Raji (cell line): ENCODE results near the gene FUBP3.

ENCODE experiments used
- POLR2A ChIP-seq: IDR thresholded peaks from 2 replicates; pipeline ENCODE4 v1.6.1; 2011; ENCODE audit warnings: low read depth, low read length, control low read depth; ENCODE audit not compliant: insufficient read depth

Gene FUBP3

DNA sequence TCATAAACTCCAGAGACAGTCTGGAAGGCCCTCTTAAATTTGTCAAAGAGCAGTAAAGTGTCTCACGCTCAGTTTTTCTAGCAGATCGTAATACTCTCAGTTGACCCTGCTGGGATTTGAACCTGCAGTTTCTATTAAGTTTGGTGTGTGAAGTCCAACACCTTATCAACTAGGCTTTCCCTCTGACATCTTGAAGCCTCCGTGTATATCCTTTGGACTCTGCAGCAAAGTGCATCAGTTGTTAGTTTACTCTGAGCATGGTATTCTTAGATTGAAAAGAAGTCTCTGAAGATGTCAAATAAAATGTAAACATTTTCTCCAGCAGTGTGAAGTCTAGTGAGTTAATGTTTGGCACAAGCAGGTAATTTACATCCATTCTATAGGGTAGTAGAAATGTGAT is 2.4 kb downstream of the FUBP3 start:
- TF ChIP-seq POLR2A: no peak

DNA sequence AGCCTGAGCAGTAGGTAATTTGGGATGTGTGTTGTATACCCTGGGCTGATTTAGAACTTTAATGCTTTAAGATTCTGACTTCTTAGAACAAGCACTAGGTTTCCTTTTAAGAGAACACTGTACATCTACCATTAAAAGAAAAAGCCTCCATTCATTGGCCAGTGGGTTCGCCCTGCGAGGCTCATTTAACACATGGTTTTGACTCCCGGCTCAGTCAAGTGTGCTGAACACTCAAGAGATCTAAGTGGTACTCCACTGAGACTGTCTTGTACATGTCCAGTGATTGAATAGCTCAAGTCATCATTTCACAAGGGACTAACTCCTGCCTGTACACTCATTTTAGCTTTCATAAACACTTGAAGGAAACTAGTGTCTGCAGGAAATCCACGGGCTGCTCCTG is 3.9 kb downstream of the FUBP3 start:
- no peak for TF ChIP-seq POLR2A

DNA sequence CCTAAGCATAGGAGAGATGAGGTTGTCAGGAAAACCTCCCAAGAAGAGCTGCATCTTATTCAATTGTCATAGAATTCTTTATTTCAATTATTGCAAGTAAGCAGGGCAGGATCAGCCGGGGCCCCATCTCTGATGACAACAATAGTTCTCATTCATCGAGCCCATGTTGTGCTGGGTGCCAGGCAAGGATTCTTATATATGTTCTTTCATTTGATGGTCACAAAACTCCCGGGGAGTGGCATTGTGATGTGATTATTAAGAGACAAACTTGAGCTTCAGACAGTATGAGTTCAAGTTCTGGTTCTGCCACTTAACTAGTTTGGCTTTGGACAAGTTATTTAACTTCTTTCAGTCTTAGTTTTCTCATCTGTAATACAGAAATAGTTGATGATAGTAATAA is 8.5 kb downstream of the FUBP3 start:
- no peak for TF ChIP-seq POLR2A

DNA sequence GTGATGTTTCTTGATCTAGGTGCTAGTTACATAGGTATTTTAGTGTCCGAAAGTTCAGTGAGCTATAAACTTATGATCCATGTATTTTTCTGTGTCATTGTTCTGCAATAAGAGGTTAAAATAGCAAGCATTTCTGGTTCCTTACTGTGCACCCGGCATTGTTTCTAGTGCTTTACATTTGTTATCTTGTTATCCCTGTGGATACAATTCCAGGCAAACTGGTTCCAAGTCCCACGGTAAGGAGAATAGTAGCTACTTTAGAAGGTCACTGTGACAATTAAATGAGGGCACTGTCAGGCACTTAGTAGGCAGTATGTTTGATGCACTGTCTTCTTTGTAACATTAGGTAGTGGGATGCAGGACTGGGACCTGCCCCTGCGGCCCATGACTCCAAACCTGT is 9.0 kb downstream of the FUBP3 start:
- no peak for TF ChIP-seq POLR2A

DNA sequence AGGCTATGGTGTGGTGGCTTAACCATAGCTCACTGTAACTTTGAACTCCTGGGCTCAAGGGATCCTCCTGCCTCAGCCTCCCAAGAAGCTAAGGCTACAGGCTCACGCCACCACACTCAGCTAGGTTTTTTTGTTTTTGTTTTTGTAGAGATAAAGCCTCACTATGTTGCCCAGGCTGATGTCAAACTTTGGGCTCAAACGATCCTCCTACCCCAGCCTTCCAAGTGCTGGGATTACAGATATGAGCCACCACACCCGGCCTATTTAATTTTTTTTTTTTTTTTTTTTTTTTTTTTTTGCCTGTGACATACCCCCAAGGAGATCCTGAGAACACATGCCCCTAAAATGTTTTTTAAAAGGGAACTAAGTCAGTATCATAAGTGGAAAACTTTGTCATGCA is 10.4 kb downstream of the FUBP3 start:
- no peak for TF ChIP-seq POLR2A

DNA sequence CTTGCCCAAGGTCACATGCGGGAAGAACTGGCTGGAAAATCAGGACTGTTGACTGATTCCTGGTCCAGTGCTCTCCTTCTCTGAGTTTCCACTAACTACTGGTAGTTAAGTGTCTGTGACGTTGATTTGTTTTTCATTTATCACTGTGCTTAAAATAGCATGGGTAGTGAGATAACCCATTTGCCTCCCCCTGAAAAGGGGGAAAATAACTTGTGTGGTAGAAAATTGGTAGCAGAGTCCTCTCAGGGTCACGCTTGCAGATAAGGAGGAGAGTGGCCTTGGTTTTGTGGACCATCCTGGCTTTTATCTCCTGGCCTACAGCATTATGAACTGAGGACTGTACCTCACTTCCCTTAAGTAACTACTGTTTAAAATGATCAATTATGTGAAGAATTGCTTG is 10.9 kb downstream of the FUBP3 start:
- no peak for TF ChIP-seq POLR2A

DNA sequence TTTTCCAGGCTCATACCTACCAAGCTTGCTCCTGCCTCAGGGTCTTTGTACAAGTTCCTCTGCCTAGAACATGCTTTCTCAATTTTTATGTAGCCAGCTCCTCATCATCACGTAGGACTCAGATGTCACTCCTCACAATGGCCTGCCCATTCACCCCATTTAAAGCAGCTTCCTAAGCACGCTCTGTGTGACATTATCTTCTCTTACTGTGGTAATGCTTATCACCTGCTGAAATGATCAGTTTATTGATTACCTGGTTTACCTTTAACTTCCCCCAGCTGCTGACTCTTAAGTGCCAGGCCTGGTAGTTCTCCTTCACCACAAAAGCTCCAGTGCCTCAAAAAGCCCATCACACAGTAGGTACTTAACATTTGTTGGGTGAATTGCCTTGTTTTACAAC is 13.6 kb downstream of the FUBP3 start:
- no peak for TF ChIP-seq POLR2A

DNA sequence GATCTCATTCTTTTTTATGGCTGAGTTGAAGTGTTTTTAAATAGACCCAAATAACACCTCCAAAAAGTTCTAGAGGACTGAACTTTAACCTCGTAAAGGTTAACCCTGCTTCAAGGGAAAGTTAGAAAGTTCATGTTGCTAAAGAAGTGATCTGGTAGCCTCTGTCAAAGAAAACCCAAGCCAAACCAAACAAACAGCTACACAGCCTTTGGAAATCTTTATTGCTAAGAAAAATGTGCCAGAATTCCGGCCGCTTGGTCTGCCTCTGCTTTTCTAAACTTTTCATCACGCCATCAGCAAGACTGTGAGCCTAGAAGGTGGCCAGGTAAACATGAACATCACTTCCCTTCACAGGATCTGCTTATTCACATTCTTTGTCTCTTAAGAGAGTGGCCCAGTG is 17.9 kb downstream of the FUBP3 start:
- no peak for TF ChIP-seq POLR2A

DNA sequence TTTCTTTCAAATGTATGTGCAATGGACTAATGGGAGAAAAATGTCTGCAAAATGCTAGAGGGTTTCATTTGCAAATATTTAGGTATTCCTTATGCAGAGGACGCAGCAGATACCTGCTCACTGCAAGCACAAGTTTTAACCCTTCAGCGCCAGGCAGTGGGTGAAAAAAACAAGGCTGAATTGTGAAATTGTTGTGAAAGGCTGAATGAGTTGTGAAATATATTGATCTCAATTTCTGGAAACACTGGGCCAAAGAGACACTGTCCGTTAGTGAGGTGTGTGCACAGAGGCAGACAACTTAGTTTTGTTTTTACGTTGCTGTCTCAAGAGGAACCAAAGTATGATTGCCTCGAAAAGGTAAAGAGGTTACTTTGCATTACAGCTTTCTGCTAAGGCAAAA is 18.8 kb downstream of the FUBP3 start:
- TF ChIP-seq POLR2A: no peak

DNA sequence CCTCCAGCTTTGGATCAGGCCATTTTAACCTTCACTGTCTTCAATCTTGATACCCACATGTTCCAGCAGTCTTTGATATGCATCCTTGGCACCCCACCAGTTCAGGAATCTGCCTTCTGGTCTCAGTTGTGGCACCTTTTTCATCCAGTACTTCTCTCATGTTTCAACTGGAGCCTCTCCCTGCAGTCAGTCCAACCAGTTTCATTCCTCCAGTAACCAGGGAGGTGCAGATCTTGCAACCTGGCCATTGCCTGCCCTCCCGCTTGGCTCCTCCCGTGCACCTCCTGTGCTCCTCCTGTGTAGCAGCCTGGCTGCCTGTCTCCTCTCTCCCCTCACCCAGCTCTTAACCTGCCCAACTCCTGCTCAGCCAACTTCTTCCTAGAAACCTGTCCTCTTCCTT is 20.2 kb downstream of the FUBP3 start:
- no peak for TF ChIP-seq POLR2A

DNA sequence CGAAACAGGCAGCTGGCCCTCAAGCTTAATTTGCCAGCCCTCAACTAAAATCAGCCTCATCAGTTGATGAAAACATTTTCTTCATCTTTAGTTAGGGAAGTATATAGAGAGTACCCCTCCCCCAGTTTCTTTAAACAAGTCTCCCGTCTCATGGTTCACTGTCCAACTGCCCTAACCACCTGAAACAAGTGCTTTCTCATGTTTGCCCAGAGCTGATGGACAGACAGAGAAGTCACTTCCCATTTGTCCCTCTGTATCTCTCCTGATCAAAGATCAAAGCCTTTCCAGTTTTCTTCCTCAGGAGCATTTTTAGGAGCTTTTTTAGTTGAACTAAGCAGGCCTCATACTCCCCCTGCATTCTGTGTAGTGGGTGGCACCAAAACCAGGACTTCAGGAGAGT is 21.7 kb downstream of the FUBP3 start:
- no peak for TF ChIP-seq POLR2A

DNA sequence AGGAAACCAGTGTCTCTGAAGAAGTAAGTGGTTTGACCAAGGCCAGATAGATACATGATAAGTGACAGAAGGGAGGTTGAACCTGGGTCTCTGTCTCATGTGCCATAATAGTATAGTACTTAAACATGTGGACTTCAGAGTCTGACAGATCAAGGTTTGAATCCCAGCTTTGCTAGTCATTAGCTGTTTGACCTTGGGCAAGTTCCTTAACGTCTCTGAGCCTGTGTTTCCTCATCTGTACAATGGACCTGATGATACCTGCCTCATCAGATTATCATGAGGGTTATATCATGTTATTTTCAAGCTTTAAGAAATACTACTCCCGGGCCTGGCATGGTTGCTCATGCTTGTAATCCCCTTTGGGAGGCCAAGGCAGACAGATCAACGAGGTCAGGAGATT is 24.9 kb downstream of the FUBP3 start:
- TF ChIP-seq POLR2A: no peak

DNA sequence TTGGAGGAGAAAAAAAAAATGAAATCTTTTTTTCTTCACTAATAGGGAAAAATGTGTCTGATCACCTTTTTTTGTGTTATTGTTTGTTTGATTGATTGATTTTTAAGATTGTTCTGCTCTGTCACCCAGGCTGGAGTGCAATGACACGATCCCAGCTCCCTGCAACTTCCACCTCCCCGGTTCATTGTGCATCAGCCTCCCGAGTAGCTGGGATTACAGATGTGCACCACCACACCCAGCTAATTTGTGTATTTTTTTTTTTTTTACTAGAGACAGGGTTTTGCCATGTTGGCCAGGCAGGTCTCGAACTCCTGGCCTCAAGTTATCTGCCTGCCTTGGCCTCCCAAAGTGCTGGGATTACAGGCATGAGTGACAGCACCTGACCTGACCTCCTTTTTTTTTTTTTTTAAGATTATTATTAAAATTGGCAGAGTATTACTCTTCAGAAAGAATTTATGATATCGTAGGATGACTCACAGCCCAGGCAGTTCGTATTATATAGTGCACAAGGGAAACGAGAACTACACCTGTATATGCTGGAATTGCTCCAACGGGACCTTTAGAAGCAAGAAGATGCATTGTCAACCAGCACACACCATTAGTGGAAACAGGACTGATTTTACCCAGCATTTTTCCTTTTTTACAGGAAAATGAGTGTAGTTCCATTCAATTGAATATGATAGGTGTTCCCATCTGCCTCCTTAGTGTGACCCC is 27.7 kb downstream of the FUBP3 start:
- no peak for TF ChIP-seq POLR2A

DNA sequence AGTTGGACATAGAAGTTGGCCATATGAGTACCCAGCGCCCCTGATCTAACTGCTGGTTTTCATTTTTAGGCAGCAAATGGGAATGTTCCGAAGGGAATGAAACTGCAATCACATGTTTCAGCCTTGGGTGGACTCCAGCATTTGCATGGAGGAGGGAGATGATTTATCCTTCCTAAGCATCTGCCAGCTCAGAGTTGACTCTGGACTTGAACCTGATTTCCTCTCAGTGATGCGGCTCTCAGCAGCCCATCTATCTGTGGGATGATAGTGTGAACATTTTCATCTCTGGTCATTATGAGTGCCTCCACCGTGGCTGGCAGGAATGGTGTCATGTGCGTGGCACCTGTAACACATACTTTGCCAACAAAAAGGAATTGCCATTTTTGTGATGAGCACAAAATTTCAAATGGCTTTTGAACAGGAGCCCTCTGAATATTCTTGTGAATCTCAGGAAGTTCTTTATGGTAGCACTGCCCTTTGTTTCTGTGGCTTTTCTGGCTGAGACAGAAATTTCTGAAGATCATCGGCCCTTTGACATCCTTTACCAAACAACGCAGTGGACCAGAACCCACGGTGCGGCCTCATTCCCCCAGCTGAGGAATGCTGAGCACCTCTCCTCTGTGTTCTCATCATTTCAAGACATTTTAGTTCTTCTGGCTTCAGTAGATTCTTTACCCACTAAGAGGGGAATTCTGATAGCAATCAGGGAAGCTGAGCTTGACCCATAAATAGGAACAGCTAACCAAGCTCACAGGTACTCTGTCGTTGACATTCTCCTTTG is 28.5 kb downstream of the FUBP3 start:
- no peak for TF ChIP-seq POLR2A

DNA sequence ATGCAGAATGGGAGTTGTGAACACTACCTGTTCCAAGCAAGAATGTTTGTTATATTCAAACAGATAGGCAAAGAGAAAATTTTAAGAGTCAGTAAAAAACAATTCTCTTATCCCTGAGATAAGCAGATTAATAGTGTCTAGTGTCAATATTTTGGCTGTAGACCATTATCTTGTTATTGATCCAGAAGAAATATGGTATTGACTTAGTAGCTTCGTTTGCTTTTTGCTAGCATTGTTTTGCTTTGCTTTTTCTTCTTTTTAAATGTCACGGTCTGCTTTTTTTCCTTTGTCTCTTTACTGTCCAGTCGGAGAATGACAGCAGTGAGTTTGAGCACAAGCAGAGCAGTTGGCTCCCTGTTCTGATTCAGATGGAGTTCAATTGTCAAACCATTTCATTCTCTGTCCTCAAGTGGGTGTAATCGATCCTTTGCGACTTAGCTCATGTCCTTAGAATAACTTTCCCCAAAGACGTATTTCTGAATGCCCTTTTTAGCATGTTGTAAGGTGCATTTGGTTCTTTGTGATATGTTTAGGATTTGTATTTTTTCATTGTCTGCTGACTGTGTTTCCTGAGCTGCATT is 29.3 kb downstream of the FUBP3 start:
- no peak for TF ChIP-seq POLR2A

DNA sequence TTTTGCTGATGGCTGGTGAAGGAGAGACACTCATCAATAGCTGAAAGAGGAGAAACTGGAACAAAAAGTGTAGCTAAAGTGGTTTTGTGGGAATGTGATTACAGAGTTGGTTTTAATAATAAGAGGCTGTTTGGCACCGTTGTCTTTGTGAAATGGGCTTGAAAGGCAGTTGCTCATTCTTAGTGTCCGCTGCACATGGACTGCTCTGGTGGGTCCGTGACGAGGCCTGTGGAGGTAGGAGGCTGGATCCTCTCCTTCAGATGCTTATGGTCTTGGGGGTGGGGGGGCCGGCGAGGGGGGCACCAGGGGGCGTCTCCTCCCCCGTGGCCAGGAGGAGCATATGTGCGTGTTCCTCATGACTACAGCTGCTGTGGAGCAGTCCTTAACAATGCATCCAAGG is 29.8 kb downstream of the FUBP3 start:
- TF ChIP-seq POLR2A: no peak
